Smooth muscle cell of the coronary artery (primary cell): ENCODE measurements around the gene HMGN3. TPM values are rescaled to one million over a fixed set of nuclear protein-coding genes. Genes with fewer than 3 reads are reported as not detected.

Source experiments
- total RNA-seq: library from RNA; depleted of rRNA; stranded (reverse); fragments of >200 nt; gene quantifications from 2 replicates; pipeline ENCODE4 v1.2.3, GENCODE V29; 2014; ENCODE audit warnings: low replicate concordance

Gene HMGN3
- total RNA-seq: 12.8 and 54.4 TPM in 2 replicates

GRCh38 chr6:79234150-79235022, at the start of gene HMGN3:
Gene HMGN3 (minus strand): TSS chr6:79234682.

Other genes starting within 250 kb of the HMGN3 start
- 10.1 and 16.3 TPM in 2 replicates for gene PHIP, start 156.4 kb downstream of the HMGN3 start, total RNA-seq